Stimulated activated naive CD8-positive, alpha-beta T cell treated with anti-CD3 and anti-CD28 coated beads, Interleukin-15, Interleukin-2, amounts not matched to agents 100 ng/mL and 50 ng/mL, for 24 hours (primary cell): ENCODE data around the gene KLK5.
"Not testable (repeated sequence)": the region's sequence is repeated elsewhere in the genome, so short reads cannot be mapped to it uniquely, and the experiment has no call there.

Experiments
- H3K27ac Mint-ChIP-seq: one replicate; pipeline ENCODE4 v1.8.0; 2021; ENCODE audit warnings: mild to moderate bottlenecking, mixed read lengths
- H3K27me3 Mint-ChIP-seq: one replicate; pipeline ENCODE4 v1.8.0; 2021; ENCODE audit warnings: mixed read lengths
- H3K36me3 Mint-ChIP-seq: one replicate; pipeline ENCODE4 v1.8.0; 2021; ENCODE audit warnings: low read depth, mixed read lengths
- H3K4me1 Mint-ChIP-seq: one replicate; pipeline ENCODE4 v1.8.0; 2021; ENCODE audit warnings: low read depth, mixed read lengths
- H3K4me3 Mint-ChIP-seq: one replicate; pipeline ENCODE4 v1.8.0; 2021; ENCODE audit warnings: mild to moderate bottlenecking, mixed read lengths
- H3K9me3 Mint-ChIP-seq: one replicate; pipeline ENCODE4 v1.8.0; 2021; ENCODE audit warnings: mixed read lengths

Gene KLK5

GRCh38 chr19:50896089-50896590, 56.7 kb downstream of the KLK5 start:
- not testable (repeated sequence) for H3K9me3 Mint-ChIP-seq, H3K4me1 Mint-ChIP-seq, H3K36me3 Mint-ChIP-seq, H3K27ac Mint-ChIP-seq, H3K4me3 Mint-ChIP-seq
- H3K27me3 Mint-ChIP-seq, result peaks cover 32% of the 10 kb centered on the region

- Mint-ChIP-seq H3K4me1 (peaks cover 9% of the 10 kb centered on the region), H3K36me3 (no peaks in the 10 kb centered on the region), H3K27me3 (peaks cover 32% of the 10 kb centered on the region), H3K9me3 (no peaks in the 10 kb centered on the region), H3K27ac (no peak overlapping the region), H3K4me3 (no peak overlapping the region)
Measured at GRCh38 chr19:50894478-50895356, 58.1 kb downstream of the KLK5 start.
